ENCODE measurements around the gene RNF215.

The RNF215 gene

DNA sequence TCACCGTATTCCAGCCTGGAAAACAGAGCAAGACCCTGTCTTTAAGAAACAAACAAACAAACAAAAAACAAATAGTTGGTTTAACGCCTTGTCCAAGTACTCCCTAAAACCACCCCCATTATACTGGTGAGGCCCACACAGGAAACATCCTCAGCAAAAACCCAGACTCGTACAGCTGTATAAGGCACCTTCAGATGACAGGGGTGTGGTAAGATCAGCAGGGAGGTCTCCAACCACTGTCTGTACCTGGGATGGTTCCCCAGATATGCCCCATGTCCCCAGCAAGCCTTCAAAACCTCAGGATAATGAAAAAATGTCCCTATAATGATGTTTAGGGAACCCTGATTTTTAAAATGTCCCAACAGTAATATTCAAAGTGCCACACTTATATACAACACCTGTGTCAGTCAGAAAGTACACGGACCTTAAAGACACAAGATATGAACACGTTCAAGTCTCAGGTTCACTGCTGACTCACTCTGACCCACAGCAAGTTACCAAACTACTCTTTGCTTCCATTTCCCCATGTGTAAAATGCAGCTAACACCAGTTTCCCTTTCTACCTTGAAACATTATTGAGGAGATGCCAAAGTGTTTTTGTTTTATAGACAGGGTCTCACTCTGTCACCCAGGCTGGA lies 39.8 kb downstream of the RNF215 start:
- DNase-seq (ENCODE audit: low read depth in 1 of 2, low spot score in 1 of 2) = no peak
- no peak overlapping the region for H3K4me3 ChIP-seq (replicated peaks; ENCODE audit: insufficient read depth, low read length)
- H3K27ac ChIP-seq (replicated peaks) = no peak overlapping the region
- no peak for TF ChIP-seq GABPA (IDR thresholded peaks at IDR 0.05; ENCODE audit: low read depth)
- TF ChIP-seq, protein P1, sequence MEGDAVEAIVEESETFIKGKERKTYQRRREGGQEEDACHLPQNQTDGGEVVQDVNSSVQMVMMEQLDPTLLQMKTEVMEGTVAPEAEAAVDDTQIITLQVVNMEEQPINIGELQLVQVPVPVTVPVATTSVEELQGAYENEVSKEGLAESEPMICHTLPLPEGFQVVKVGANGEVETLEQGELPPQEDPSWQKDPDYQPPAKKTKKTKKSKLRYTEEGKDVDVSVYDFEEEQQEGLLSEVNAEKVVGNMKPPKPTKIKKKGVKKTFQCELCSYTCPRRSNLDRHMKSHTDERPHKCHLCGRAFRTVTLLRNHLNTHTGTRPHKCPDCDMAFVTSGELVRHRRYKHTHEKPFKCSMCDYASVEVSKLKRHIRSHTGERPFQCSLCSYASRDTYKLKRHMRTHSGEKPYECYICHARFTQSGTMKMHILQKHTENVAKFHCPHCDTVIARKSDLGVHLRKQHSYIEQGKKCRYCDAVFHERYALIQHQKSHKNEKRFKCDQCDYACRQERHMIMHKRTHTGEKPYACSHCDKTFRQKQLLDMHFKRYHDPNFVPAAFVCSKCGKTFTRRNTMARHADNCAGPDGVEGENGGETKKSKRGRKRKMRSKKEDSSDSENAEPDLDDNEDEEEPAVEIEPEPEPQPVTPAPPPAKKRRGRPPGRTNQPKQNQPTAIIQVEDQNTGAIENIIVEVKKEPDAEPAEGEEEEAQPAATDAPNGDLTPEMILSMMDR (IDR thresholded peaks at IDR 0.05; ENCODE audit: insufficient read depth, low read length) = no peak
- no peak for TF ChIP-seq SPI1 (IDR thresholded peaks at IDR 0.05; ENCODE audit: borderline replicate concordance, low read depth)
- H3K27me3 ChIP-seq (ENCODE audit: insufficient read depth, poor library complexity, severe bottlenecking) = no peaks in the 10 kb centered on the region

DNA sequence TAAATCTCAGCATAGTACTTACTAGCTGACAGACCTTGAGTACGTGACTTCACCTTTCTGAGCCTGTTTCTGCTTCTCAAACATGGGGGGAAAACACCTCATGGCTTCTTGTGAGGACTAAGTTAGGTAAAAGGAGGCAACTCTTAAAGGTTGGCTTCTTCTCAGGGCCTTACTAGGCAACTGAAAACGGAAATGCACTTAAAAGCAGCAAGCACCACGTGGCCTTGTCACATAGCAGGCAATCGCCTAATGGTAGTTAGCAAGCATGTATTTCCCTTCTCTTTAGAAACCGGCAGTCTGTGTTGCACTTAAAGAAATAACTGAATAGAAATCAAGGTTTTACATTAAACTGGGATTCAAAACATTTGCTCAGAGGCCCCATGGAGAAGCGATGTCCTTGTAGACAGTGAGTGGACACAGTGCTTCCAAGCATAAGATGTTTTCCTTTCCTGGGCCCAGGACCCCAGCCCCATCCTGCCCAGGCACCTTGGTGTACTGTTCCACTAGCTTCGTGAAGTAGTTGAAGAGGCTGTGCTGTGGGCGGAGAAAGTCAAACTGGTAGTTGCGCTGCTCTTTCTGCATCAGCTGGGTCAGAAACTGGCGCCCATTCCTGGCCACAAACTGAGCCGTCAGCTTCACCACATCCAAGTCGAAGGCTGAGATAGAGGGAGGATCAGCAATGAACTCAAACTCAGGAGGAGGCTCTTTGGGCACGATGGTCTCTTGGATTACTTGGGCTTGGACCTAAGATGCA lies 42.6 kb downstream of the RNF215 start:
- TF ChIP-seq, protein P1 (IDR thresholded peaks at IDR 0.05; ENCODE audit: insufficient read depth, low read length) = no peak
- TF ChIP-seq, protein P2, sequence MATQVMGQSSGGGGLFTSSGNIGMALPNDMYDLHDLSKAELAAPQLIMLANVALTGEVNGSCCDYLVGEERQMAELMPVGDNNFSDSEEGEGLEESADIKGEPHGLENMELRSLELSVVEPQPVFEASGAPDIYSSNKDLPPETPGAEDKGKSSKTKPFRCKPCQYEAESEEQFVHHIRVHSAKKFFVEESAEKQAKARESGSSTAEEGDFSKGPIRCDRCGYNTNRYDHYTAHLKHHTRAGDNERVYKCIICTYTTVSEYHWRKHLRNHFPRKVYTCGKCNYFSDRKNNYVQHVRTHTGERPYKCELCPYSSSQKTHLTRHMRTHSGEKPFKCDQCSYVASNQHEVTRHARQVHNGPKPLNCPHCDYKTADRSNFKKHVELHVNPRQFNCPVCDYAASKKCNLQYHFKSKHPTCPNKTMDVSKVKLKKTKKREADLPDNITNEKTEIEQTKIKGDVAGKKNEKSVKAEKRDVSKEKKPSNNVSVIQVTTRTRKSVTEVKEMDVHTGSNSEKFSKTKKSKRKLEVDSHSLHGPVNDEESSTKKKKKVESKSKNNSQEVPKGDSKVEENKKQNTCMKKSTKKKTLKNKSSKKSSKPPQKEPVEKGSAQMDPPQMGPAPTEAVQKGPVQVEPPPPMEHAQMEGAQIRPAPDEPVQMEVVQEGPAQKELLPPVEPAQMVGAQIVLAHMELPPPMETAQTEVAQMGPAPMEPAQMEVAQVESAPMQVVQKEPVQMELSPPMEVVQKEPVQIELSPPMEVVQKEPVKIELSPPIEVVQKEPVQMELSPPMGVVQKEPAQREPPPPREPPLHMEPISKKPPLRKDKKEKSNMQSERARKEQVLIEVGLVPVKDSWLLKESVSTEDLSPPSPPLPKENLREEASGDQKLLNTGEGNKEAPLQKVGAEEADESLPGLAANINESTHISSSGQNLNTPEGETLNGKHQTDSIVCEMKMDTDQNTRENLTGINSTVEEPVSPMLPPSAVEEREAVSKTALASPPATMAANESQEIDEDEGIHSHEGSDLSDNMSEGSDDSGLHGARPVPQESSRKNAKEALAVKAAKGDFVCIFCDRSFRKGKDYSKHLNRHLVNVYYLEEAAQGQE (IDR thresholded peaks at IDR 0.05; ENCODE audit: insufficient replicate concordance, low read depth) = no peak
- TF ChIP-seq POLR2AphosphoS5 (IDR thresholded peaks at IDR 0.05; ENCODE audit: low read depth) (no peak), SPI1 (IDR thresholded peaks at IDR 0.05; ENCODE audit: borderline replicate concordance, low read depth) (no peak)
- no peak overlapping the region for H3K27ac ChIP-seq (replicated peaks)

DNA sequence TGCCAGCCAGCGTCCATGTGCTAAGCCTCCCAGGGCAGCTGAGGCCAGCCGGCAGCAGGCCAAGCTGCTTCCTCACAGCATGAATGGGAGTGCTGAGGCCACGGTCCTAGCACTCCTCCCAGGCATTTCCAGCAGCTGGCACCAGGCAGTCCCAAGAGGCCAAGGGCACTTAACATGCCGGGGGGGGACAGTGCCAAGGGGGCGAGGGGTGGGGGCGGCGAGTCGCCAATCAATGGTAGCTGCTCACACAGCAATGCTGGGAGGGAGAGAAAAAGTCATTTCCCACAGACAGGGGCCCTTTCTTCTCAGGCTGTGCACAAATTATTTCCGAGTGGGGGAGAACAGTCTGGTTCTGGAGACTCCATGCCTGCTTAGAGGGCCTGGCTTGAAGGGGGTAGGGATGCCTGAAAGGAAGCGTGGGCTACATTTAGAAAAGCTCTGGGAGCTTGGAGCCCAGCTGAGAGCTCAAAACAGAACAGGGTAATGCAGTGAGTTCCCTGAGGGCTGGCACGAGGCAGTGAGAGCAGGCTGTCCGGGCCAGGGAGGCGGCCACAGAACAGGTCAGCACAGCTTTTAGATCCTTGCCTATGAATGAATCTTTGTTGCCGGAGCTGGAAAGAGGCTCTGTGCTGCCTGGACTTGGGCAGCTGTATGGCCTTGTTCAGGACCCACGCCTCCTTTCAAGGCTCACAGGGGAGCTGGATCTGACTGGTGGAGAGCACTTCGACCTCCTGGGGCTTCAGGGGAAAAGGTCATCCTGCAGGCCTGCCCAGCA lies 46.1 kb downstream of the RNF215 start:
- Histone ChIP-seq H3K27me3 (ENCODE audit: insufficient read depth, poor library complexity, severe bottlenecking) (no peaks in the 10 kb centered on the region), H3K27ac (replicated peaks) (no peak overlapping the region), H3K4me3 (replicated peaks; ENCODE audit: insufficient read depth, low read length) (no peak overlapping the region)
- no peak for DNase-seq (ENCODE audit: low read depth in 1 of 2, low spot score in 1 of 2)
- TF ChIP-seq, protein P1 (IDR thresholded peaks at IDR 0.05; ENCODE audit: insufficient read depth, low read length) = no peak
- TF ChIP-seq SPI1 (IDR thresholded peaks at IDR 0.05; ENCODE audit: borderline replicate concordance, low read depth) = no peak
- no peak for TF ChIP-seq POLR2AphosphoS5 (IDR thresholded peaks at IDR 0.05; ENCODE audit: low read depth)
- no peak for TF ChIP-seq GABPA (IDR thresholded peaks at IDR 0.05; ENCODE audit: low read depth)
- TF ChIP-seq, protein P2 (IDR thresholded peaks at IDR 0.05; ENCODE audit: insufficient replicate concordance, low read depth) = no peak

More for the DNA sequence above, 42.6 kb downstream of the RNF215 start:
- Histone ChIP-seq H3K4me3 (replicated peaks; ENCODE audit: insufficient read depth, low read length) (no peak overlapping the region), H3K27me3 (ENCODE audit: insufficient read depth, poor library complexity, severe bottlenecking) (no peaks in the 10 kb centered on the region)
- DNase-seq (ENCODE audit: low read depth in 1 of 2, low spot score in 1 of 2) = no peak

All from HL-60 (cell line).